Measurements from ENCODE around the gene GOLT1A.

GOLT1A gene

DNA sequence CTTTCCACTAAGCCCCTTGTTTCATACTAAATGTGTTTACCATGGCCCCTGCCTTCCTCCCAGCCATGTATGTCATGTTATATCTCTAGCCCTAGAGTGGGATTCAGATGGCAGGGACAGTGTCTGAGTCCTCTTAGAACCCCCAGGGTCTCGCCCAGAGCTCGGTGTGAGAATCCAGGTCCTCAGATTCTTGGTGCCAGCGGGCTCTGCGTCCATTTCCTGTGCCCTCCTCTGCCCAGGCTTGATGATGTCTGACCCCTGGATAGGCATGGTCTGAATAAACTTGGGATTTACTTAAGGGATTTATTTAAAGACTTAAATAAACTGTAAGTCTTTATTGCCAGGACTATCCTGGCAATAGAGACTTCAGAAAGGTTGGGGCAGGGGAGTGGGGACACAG lies 11.3 kb downstream of the GOLT1A start:
- TF ChIP-seq, protein P1, sequence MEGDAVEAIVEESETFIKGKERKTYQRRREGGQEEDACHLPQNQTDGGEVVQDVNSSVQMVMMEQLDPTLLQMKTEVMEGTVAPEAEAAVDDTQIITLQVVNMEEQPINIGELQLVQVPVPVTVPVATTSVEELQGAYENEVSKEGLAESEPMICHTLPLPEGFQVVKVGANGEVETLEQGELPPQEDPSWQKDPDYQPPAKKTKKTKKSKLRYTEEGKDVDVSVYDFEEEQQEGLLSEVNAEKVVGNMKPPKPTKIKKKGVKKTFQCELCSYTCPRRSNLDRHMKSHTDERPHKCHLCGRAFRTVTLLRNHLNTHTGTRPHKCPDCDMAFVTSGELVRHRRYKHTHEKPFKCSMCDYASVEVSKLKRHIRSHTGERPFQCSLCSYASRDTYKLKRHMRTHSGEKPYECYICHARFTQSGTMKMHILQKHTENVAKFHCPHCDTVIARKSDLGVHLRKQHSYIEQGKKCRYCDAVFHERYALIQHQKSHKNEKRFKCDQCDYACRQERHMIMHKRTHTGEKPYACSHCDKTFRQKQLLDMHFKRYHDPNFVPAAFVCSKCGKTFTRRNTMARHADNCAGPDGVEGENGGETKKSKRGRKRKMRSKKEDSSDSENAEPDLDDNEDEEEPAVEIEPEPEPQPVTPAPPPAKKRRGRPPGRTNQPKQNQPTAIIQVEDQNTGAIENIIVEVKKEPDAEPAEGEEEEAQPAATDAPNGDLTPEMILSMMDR (IDR thresholded peaks at IDR 0.05; ENCODE audit: extremely low read depth, missing control alignments) = no peak
- DNase-seq (ENCODE audit: low spot score) = no peak

DNA sequence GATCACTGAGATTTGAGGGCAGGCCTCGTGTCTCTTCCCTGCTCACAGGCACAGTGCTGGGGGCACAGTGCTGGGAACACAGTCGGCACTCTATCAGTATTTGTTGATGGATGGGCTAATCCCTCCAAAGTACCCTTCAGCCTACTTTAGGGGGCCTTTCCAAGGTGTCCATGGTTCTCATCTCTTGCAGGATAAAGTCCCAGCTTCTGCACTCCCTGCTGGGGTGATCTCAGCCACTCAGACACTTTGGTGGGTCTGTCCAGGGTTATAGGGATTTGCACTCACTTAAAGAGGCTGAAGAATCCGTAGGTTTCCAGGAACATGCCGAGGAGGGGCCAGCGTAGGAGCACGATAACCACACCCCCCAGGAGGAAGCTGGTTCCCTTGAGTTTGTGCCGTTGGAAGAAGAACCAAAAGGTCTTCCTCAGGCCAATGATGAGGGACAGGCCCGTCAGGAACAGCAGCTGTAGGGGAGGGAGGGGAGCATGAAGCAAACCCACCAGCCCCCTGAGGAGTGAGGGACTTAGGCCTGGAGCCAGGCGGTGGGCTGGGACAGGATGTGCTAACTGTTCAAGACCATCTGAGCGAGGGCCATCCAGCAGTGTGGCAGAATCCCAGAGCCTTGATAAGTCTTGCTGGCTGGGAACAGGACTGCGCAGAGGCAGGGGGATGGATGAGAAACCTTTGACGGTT lies 12.3 kb downstream of the GOLT1A start:
- DNase-seq (ENCODE audit: low spot score) = no peak
- TF ChIP-seq, protein P1 (IDR thresholded peaks at IDR 0.05; ENCODE audit: extremely low read depth, missing control alignments) = no peak

DNA sequence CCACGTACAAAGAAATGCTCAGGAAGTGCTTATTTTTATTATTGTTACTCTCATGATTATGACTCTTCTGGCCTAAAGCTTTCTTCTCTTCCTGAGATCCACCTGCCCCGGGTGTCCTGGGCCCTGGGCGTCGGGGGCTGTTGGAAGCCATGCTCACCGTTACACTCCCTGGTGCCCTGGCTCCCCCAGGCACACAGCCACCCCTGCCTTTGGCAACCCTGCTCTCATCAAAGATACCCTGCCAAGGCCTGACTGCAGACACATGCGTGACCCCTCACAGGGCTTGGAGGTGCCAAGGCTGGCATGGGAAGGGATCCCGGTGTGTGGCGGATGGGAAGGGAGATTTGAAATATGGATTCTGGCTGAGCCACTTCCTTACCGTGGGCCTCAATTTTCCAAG lies 14.2 kb downstream of the GOLT1A start:
- TF ChIP-seq, protein P1 (IDR thresholded peaks at IDR 0.05; ENCODE audit: extremely low read depth, missing control alignments) = no peak
- DNase-seq (ENCODE audit: low spot score) = no peak

DNA sequence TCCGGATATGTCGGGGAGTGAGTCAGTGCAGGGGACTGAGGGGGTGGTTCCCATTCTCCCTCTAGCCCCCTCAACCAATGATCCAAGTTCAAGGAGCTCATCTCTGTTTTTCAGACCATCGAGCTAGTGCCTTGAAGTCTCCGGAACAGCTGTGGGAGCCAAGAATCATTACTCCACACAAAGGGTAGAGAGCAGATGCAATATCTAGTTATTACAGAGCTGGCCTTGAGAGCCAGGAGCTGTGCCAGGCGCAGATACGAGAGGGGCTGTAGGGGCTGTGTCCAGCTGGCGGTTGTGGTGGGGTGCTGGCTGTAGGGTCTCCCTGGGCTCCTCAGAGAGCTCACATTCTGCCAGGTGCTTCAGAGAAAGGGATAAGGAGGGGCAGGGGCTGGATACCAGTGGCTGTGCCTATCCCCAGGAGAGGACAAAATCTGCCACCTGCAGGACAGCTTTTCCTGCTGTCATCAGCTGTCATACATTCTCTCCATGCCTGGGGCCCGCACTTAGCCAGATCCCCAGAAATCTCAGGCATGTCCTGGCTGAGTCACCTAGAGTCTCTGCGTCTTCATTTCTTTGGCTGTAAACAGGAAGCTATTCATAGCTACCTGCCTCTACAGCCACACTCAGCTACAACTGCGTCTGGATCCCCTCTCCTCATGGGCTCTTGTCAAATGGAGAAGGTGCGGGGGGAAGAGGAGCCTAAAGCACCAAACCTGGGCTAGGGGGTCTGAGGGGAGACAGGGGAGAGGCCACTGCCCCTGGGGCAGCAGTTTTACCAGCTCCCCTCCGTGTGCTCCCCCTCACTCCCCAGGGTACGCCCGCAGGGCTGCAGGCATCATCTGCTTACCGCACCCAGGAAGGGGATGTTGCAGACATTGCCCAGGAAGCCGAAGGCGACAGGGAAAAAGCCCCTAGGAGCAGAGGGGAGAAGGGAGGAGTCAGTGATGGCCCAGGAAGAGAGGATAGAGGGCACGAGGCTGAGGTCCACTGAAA lies 15.1 kb downstream of the GOLT1A start:
- DNase-seq (ENCODE audit: low spot score) = no peak
- TF ChIP-seq, protein P1 (IDR thresholded peaks at IDR 0.05; ENCODE audit: extremely low read depth, missing control alignments) = no peak

DNA sequence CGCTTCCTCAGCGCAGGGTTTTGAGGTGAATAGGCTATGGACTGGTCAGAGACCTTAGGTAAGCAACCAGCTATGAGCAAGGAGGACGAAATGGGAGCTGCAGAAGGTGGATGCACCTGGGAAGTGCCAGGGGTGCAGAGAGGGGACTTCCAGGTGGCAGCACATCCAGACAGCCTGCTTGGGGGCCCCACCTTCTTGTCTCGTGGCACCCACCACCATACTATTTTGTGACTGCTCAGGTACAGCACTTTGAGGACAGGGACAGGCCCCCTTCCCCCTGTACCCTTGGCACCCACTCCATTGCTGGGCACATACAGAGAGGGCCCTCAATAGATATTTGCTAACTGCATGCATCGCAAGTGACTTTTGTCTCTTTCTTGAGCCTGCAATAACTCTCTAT lies 16.7 kb downstream of the GOLT1A start:
- no peak for DNase-seq (ENCODE audit: low spot score)
- TF ChIP-seq, protein P1 (IDR thresholded peaks at IDR 0.05; ENCODE audit: extremely low read depth, missing control alignments) = no peak

DNA sequence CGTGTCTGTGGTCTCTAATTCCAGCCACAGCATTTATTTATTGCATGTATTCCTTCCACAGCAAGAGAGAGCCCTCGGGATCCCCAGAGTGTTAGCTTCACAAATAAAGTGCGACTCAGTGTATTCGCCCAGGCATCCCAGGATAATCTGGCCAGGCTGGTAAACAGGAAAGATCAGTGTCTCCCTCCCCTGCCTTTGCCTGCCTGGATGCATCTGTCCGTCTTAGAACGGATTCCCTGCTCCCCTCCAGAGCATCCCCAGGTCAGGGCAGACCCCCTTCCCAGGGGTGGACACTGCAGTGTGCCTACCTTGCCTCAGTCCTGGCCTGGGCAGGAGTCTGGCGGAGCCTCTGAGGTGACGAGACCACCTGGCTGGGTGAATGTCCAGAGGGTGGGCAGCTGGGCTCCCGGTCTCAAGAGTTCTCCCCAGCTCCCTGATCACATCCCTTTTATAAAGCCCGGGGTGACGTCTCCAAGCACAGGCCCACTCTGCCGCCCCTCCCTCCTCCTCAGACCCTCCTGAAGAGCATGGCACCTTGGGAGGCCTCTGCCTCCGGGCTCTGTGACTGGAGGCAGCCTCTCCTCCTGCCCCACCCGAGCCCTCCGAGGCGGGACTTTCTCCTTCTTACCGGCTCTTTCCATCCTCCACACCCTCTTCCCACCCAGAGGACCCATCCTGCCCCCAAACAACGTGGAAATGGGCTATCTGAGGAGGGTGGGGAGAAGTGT lies 17.6 kb downstream of the GOLT1A start, which contains the start of gene KISS1:
Gene KISS1, minus strand, starts transcription at position 424 of the 728 bp plus-strand sequence. CDS start 3,615 bp downstream, outside the sequence.
- TF ChIP-seq, protein P1 (IDR thresholded peaks at IDR 0.05; ENCODE audit: extremely low read depth, missing control alignments) = no peak
- no peak for DNase-seq (ENCODE audit: low spot score)

Data from GM20000 (cell line).